Activated T-cell treated with anti-CD3 and anti-CD28 coated beads, Interleukin-2, amount 50 U/mL, for 72 hours (primary cell): ENCODE measurements around the gene RALGAPA2. TPM values are rescaled to one million over a fixed set of nuclear protein-coding genes. Genes with fewer than 3 reads are reported as not detected.
A peak's percentile ranks its signal among the peaks of the same experiment; 100 is the strongest.

ENCODE experiments used
- ATAC-seq, 2 donors: fragments of 150-1000 bp; cut with Tn5 transposase; replicated peaks in 1 of 2; 2 replicates each; pipeline ENCODE4 v1.10.0; 2021; ENCODE audit warnings: moderate library complexity in 2 of 2, mild to moderate bottlenecking in 1 of 2
- DNase-seq, 2 donors: peaks; one replicate each; pipeline ENCODE4 v3.0.0; 2021 to 2022; ENCODE audit warnings: mixed read lengths in 1 of 2
- H3K27ac Mint-ChIP-seq: one replicate; pipeline ENCODE4 v1.8.0; 2022; ENCODE audit warnings: mild to moderate bottlenecking, moderate library complexity, mixed read lengths
- H3K27me3 Mint-ChIP-seq: one replicate; pipeline ENCODE4 v1.8.0; 2022; ENCODE audit warnings: low read depth, mixed read lengths
- H3K36me3 Mint-ChIP-seq, 2 donors: one replicate each; pipeline ENCODE4 v1.8.0; 2022; ENCODE audit warnings: mixed read lengths in 2 of 2, mild to moderate bottlenecking in 1 of 2; ENCODE audit not compliant: insufficient read depth in 2 of 2
- H3K4me1 Mint-ChIP-seq: one replicate; pipeline ENCODE4 v1.8.0; 2022; ENCODE audit warnings: low read depth, mixed read lengths
- H3K4me3 Mint-ChIP-seq, 2 donors: one replicate each; pipeline ENCODE4 v1.8.0; 2022; ENCODE audit warnings: mild to moderate bottlenecking in 2 of 2, mixed read lengths in 2 of 2, moderate library complexity in 2 of 2
- H3K9me3 Mint-ChIP-seq, 2 donors: one replicate each; pipeline ENCODE4 v1.8.0; 2022; ENCODE audit warnings: mixed read lengths in 2 of 2
- total RNA-seq, 2 donors: library from RNA; stranded (reverse); gene quantifications; one replicate each; pipeline ENCODE4 v1.2.3, GENCODE V29; 2022

Gene RALGAPA2
- total RNA-seq, 2 donors from 2014 or later, result 38.4 to 46.8 TPM

DNA sequence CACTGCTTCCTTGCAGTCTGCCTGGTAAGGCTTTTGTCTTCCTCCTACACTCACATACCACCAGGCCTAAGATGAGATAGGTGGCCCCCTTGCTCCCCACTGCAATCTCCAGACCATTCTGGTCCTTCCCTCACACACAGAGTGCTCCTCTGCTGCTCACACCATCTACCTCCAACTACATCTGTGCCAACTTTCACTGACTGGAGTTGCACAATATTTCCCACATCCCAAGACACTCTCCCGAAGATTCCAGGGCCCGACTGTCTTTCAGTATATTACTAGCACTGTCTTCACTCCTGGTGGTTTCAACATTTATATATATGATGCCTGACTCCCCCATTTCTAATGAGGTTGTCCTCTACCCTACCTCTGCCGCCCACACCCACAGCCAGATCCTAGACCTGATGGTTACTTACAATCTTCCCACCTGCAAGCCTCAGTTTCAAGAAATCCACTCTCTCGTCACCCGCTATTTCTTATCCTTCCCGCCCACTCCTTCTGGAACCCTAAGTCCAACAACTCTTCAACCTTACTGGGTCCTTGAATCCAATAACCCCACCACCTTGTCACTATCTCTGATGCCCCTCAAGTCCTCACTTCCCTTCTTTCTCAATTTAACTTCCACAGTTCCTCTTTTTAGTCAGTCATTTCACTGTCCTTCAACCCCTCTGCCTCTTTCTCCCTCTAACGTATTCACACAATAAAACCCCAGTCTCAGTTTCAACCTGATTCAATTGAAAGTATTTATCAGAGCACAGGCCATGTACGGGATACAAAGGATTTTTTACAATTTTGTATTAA, 21.6 kb downstream of the RALGAPA2 start:
- peaks cover 16% of the 10 kb centered on the region for H3K4me1 Mint-ChIP-seq
- H3K4me3 Mint-ChIP-seq, result no peak overlapping the region
- DNase-seq (no peak), ATAC-seq (no peak)
- no peaks in the 10 kb centered on the region for H3K9me3 Mint-ChIP-seq
- H3K36me3 Mint-ChIP-seq, result peaks cover 0 to 1% of the 10 kb centered on the region in 2 donors
- no peak overlapping the region for H3K27ac Mint-ChIP-seq
- H3K27me3 Mint-ChIP-seq, result no peaks in the 10 kb centered on the region

DNA sequence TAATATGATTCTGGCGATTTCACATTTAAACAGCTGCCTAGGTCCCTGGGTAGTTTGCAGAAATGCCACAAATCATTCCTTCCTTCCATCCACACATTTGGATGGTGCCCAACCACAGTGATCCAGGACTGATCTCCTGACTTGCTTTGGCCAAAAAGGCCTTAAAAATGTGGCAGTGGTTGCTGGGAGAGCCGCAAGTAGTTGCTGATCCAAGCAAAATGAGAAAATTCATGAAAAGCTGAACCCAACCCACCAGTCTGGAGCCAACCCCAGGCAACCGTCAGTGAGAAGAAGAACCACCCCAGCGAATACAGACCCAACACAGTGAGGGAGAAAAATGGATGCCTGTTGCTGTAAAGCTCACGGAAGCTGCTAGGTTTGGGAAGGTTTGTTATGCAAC, 25.1 kb downstream of the RALGAPA2 start:
- Mint-ChIP-seq H3K9me3 (no peaks in the 10 kb centered on the region), H3K4me3 (no peak overlapping the region), H3K4me1 (peaks cover 48% of the 10 kb centered on the region), H3K27me3 (no peaks in the 10 kb centered on the region), H3K27ac (no peak overlapping the region), H3K36me3 (no peaks in the 10 kb centered on the region)
- no peak for DNase-seq
- ATAC-seq, result no peak

DNA sequence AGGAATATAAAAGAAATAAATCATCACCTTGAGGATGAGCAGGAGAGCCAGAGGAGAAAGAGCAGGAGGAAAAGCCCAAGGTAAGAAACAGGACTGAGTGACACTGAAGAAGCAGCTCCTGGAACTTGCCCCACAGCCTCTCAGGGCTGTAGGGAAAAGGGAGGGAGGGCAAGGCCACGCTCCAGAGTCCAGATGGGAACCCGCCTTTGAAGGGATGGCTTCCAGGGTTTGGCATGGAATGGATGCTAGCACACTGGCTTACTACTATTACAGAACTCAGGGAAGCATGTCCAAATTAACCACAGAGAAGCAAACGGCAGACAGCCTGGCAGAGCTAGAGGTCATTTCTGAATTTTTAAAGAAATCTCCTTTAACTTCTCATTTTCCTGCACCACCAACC, 26.8 kb downstream of the RALGAPA2 start:
- H3K27me3 Mint-ChIP-seq, result no peaks in the 10 kb centered on the region
- DNase-seq (no peak), ATAC-seq (no peak)
- H3K27ac Mint-ChIP-seq, result no peak overlapping the region
- H3K4me1 Mint-ChIP-seq, result peaks cover 55% of the 10 kb centered on the region
- H3K36me3 Mint-ChIP-seq, result no peaks in the 10 kb centered on the region
- H3K4me3 Mint-ChIP-seq, result no peak overlapping the region
- H3K9me3 Mint-ChIP-seq, result no peaks in the 10 kb centered on the region

DNA sequence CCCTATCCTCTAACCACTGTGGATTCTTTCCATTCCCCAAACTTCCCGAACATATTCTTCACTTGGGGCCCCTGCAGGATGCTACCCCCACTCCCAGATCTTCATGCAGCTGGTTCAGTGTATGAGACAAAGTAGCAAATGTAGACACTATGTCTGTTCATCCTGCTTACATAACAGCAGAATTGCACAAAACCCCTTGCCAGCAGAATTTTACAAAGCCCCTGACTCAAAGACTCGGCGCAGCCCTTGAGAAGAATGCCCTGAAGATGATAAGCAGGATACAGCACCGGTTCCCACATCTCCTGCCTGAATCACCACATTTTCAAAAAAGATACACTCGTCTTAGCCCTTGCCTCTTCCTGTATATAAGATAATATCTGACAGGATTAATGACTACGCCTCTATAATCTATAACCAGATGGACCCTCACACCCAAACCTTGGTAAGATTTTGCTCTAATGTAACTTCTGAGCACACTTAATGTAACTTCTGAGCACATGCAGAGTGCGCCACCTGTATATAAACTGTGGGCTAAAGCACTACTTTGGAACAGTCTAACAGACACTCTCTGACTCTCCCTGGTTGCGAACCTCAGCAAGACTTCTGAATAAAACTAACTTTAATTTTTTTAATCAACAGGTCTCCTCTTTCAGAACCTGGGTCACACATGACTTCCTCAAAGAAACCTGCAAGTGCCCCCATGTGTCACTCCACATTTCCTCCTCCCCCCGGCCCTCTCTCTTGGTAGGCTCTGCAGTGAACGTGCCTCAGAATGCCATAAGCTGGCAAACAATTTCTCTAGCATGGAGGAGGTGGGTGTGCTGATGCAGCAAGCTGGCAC, 28.7 kb downstream of the RALGAPA2 start:
- Mint-ChIP-seq H3K9me3 (no peaks in the 10 kb centered on the region), H3K27me3 (no peaks in the 10 kb centered on the region), H3K4me3 (no peak overlapping the region), H3K36me3 (no peaks in the 10 kb centered on the region), H3K27ac (no peak overlapping the region), H3K4me1 (peaks cover 56% of the 10 kb centered on the region)
- no peak for DNase-seq
- ATAC-seq, result no peak

DNA sequence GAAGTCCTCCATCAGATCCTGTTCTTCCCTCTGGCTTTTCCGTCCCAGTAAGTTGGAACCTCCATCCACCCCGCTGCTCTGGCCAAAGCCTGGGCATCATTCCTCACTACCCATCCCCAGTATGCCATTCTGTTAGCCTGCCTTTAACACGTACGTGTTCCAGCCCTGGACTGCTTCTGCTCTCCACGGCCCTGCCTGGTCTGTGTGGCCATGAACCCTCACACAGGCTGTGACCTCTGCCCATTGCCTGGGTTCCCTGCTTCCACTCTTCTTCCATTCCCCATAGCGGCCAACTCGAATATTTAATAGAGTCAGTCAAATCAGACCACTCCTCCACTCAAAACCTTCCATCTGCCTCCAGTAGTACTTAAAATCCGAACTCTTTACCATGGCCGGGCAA, 29.4 kb downstream of the RALGAPA2 start:
- Mint-ChIP-seq H3K36me3 (peaks cover 0 to 2% of the 10 kb centered on the region in 2 donors), H3K9me3 (no peaks in the 10 kb centered on the region), H3K27ac (no peak overlapping the region), H3K4me1 (peaks cover 56% of the 10 kb centered on the region), H3K4me3 (no peak overlapping the region), H3K27me3 (no peaks in the 10 kb centered on the region)
- DNase-seq (no peak), ATAC-seq (no peak)

DNA sequence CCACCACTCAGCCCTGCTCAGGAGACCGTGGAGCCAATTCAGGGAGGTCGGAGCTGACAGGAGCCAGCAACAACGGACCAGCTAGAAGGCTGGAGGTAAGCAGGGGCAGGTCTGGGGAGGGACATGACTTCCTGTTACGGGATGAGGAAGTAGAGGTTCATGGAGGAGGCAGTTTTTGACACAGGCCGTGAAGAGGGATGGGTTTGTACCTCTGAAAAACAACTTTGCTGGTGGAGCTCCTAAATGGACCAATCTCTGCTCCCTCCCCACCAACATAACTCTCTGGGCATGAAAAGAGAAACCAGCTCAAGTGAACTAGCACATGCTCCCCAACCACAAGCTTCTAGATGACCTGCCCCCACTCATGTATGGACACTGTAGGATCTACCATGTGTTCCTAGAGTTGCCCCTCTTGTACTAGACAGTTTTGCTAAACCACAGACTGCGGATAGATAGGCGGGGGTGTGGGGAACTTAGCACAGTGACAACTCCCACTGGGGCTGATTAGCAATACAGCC, 31.4 kb downstream of the RALGAPA2 start:
- Mint-ChIP-seq H3K36me3 (peaks cover 2 to 3% of the 10 kb centered on the region in 2 donors), H3K27me3 (no peaks in the 10 kb centered on the region), H3K4me1 (peaks cover 43% of the 10 kb centered on the region), H3K9me3 (no peaks in the 10 kb centered on the region), H3K4me3 (no peak overlapping the region), H3K27ac (no peak overlapping the region)
- ATAC-seq, result no peak
- DNase-seq, result no peak

DNA sequence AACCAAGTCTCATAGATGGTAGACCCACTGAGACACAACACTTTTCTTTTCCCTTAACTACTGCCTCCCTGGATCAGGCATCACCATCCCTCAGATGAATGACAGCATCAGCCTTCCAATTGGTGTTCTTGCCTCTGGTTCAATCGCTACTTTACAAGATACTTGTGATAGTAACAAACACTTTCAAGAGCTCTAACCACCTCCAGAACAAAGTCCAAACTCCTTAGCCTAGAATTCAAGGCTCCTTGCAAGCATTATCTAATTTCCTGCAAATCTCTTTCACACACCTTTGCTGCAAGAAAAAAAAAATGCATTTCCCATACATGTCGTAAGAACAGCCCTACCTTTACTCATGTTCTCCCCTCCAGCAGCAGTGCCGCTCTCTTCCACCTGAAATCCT, 33.1 kb downstream of the RALGAPA2 start:
- no peak overlapping the region for H3K4me3 Mint-ChIP-seq
- no peaks in the 10 kb centered on the region for H3K9me3 Mint-ChIP-seq
- ATAC-seq (no peak), DNase-seq (no peak)
- peaks cover 26% of the 10 kb centered on the region for H3K4me1 Mint-ChIP-seq
- no peak overlapping the region for H3K27ac Mint-ChIP-seq
- H3K36me3 Mint-ChIP-seq, result peaks cover 2 to 3% of the 10 kb centered on the region in 2 donors
- H3K27me3 Mint-ChIP-seq, result no peaks in the 10 kb centered on the region

DNA sequence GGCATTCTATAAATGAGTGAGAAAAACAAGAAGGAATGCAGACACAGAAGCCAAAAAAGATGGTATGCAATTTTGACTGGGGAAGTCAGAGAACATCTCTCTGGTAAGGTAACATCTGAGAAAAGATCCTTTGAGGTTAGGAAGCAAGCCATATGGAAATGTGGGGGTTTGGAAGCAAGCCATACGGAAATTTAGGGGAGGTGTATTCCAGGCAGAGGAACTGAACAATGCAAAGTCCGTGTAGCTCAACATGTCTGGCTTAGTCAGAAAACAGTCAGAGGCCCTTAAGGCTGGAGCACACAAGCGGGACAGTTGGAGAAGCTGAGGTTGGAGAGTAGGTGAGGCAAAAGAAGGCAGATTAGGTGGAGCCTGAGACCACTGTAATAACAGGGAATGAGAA, 35.3 kb downstream of the RALGAPA2 start:
- H3K27me3 Mint-ChIP-seq, result no peaks in the 10 kb centered on the region
- peaks cover 7% of the 10 kb centered on the region for H3K4me1 Mint-ChIP-seq
- H3K4me3 Mint-ChIP-seq, result no peak overlapping the region
- H3K27ac Mint-ChIP-seq, result no peak overlapping the region
- H3K36me3 Mint-ChIP-seq, result peaks cover 3 to 4% of the 10 kb centered on the region in 2 donors
- ATAC-seq, result no peak
- no peak for DNase-seq
- no peaks in the 10 kb centered on the region for H3K9me3 Mint-ChIP-seq

DNA sequence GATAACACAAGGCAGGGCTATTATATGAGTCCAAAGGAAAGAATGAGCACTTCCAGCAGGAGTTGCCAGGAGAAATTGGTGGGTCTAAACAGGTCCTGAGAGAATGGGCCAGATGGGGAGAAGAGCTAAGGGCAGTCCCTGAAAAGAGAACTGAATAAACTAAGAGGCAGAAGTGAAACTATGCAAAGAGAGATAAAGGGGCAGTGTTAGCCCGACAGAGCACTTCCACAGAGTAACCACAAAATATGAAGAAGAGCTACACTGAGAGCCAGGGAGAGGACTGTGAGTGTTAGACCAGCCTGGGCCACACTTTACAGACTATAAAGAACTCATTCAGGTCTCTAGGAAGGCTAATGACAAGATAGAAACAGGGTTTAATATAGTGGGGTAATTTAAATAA, 43.8 kb downstream of the RALGAPA2 start:
- ATAC-seq (no peak), DNase-seq (no peak)
- Mint-ChIP-seq H3K4me3 (no peak overlapping the region), H3K27ac (no peak overlapping the region), H3K9me3 (no peaks in the 10 kb centered on the region), H3K4me1 (peaks cover 26% of the 10 kb centered on the region), H3K27me3 (no peaks in the 10 kb centered on the region), H3K36me3 (peaks cover 0 to 2% of the 10 kb centered on the region in 2 donors)

DNA sequence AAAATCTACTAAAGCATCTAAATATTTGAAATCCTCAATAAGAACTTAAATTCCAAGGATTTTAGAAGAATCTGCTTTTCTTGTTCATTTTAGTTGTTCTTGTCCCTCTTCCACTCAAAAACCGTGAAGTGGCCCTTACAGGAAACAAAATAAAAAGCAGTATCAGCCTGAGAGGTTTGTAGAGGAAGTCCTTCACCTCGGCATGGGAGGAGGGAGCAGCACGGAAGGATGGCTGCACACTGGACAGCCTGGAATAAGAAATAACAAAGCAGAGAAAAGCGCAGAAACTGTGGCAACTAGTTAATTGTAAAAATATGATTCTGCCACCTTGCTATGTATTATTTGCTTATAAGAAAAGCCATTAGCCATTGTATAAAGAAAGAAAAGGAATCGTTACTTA, 46.1 kb downstream of the RALGAPA2 start:
- H3K4me3 Mint-ChIP-seq, result no peak overlapping the region
- ATAC-seq (no peak), DNase-seq (no peak)
- no peaks in the 10 kb centered on the region for H3K36me3 Mint-ChIP-seq
- no peak overlapping the region for H3K27ac Mint-ChIP-seq
- no peaks in the 10 kb centered on the region for H3K27me3 Mint-ChIP-seq
- H3K9me3 Mint-ChIP-seq, result no peaks in the 10 kb centered on the region
- H3K4me1 Mint-ChIP-seq, result peaks cover 31% of the 10 kb centered on the region

DNA sequence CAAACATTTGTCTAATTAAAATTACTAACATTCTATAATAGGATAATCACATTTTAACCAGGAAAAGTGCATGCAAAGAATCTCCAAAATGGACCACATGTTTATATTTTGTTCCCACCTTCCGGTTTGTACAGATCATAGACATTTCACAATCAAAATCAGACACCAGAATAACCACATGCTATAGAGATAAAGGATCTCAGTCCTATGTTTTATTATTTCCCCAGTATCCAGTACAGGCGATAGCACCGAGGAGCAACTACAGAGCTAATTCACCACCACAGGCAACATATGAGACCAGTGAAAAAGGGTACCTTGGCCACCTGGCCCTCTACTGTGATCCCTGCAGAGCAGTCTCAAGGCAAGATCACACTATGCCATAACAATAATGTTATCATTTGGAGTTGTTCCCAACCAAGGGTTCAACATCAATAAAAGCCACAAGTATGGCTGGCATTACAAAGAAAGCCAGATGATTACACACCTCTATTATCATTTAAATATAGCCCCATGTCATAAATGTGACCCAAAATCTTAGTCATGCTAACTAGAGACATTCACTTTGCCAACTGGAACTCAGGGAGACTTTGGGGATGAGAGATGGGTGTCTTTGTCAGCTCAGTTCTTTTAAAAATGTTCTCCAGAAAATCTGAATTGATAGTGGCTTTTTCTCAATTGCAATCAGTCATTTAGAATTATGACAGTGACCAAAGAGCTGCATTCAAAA, 46.7 kb downstream of the RALGAPA2 start:
- no peaks in the 10 kb centered on the region for H3K9me3 Mint-ChIP-seq
- DNase-seq, result no peak
- H3K27ac Mint-ChIP-seq, result no peak overlapping the region
- no peak overlapping the region for H3K4me3 Mint-ChIP-seq
- H3K4me1 Mint-ChIP-seq, result peaks cover 31% of the 10 kb centered on the region
- H3K36me3 Mint-ChIP-seq, result no peaks in the 10 kb centered on the region
- no peak for ATAC-seq
- no peaks in the 10 kb centered on the region for H3K27me3 Mint-ChIP-seq

DNA sequence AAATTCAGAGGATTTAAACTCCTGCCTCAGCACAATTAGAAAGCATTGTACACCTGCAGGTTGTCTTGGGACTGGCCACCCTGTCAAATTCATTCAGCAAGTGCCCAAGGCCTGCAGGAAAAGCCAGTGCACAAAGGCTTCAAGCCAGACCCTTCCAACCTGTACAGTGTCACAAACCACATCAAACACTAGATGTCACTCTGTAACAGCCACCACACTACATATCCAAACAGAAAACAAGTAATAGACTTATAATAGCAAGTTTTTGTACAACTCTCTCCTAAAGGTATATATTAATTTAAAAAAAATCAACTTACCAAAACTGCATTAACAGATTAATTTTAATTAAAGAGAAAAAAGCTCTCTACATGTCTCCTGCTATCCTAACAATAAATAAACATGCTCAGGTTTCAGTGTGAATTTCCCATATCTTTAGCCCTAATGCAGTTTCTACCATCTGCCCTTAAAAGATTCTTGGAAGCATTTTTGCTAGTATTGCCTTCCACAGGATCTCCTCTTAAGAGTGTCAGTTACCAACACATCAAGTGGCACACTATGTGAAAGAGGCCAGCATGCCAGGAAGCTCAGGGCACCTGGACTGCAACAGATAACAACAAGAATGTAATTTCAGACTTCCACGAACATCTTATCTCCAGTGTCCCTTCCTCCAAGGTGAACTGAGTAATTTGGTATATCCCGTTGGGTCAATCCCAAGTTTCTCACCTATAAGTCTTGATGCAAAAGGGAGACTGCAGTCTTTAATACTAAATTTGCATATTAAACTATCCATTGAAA, 47.5 kb downstream of the RALGAPA2 start:
- ATAC-seq, result peak; percentile 58 to 64

More for the DNA sequence above, 47.5 kb downstream of the RALGAPA2 start:
- H3K9me3 Mint-ChIP-seq, result no peaks in the 10 kb centered on the region
- H3K4me1 Mint-ChIP-seq, result peaks cover 31% of the 10 kb centered on the region
- no peaks in the 10 kb centered on the region for H3K36me3 Mint-ChIP-seq
- DNase-seq, result no peak
- no peak overlapping the region for H3K27ac Mint-ChIP-seq
- H3K4me3 Mint-ChIP-seq, result no peak overlapping the region
- H3K27me3 Mint-ChIP-seq, result no peaks in the 10 kb centered on the region
